NCI-H187 (cell line): Measurements from ENCODE around the gene RNPC3.

Experiments used
- DNase-seq, 2 experiments: peaks; one replicate each; lab custom pipeline; 2025; lab: John Stamatoyannopoulos, UW

The RNPC3 gene, protein sequence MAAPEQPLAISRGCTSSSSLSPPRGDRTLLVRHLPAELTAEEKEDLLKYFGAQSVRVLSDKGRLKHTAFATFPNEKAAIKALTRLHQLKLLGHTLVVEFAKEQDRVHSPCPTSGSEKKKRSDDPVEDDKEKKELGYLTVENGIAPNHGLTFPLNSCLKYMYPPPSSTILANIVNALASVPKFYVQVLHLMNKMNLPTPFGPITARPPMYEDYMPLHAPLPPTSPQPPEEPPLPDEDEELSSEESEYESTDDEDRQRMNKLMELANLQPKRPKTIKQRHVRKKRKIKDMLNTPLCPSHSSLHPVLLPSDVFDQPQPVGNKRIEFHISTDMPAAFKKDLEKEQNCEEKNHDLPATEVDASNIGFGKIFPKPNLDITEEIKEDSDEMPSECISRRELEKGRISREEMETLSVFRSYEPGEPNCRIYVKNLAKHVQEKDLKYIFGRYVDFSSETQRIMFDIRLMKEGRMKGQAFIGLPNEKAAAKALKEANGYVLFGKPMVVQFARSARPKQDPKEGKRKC

DNA sequence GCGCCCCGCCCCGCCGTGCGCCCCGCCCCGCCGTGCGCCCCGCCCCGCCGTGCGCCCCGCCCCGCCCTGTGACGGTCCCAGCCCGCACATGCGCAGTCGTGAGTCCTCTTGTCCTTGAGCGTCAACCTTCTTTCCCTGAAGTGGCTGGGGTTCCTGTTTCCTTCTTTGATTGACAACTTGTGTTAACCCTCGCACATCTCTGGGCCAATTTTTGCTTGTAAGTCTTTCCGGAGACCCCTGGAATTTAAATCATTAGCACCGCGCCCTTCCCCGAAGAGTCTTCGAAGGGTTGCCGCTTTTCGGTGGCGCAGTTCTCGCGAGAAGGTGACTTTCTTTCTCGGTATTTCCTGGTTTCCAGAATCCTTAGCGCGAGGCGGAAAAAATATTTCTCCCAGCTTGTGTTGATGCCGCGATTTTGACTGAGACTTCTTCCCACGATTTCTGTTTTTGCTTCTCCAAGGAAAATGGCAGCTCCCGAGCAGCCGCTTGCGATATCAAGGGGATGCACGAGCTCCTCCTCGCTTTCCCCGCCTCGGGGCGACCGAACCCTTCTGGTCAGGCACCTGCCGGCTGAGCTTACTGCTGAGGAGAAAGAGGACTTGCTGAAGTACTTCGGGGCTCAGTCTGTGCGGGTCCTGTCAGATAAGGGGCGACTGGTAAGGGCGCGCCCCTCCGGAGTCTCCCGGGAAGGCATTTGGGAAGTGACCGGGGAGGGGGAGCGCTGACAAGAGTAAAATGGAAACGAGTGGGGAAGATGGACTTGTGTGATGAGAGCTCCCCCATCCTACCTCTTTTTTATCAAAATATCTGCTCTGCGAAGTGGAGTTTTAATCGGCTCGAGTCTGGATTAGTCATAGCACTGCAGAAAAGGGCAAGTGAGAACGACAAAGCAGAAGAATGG is at the start of gene RNPC3:
Gene RNPC3 (plus strand): TSS at position 93 of the 901 bp plus-strand sequence. CDS start 372 bp downstream, at position 465.
- peak; percentile 75 to 85 for DNase-seq

DNA sequence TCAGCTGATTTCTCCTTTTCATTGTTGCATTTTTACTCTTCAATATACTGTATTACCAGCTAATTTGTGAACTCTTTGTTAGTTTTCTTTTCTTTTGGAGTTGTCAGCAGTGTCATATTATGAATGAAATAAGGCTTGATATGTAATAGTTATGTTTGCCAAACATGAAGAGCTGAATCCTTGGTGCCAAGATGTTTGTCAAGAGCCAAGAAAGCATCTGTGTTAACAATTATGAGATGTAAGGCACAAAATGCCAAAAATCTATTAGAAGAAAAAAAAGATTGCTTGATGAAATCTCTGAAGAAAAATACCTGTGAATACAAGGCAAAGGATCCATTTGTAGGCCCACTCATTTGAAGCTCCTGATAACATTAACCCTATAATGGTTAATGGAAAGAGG is 48.4 kb upstream of the RNPC3 start:
- no peak for DNase-seq

DNA sequence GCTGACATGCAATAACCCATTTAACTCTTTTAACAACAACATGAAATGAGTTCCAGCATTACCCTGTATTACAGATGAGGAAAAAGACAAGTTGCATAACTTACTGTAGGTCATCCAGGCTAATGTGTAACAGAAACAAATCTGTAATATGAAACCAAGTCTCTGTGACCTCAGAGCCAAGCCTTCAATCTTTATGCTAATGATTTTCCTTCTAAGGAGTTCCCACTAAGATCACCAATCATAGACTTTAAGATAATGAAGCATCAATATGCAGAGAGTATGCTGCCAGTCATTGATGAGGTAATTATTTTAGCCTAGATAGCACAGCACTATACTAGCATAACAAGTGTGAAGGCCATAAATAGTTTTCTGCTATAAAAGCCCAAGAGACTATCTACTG is 35.6 kb upstream of the RNPC3 start:
- no peak for DNase-seq

DNA sequence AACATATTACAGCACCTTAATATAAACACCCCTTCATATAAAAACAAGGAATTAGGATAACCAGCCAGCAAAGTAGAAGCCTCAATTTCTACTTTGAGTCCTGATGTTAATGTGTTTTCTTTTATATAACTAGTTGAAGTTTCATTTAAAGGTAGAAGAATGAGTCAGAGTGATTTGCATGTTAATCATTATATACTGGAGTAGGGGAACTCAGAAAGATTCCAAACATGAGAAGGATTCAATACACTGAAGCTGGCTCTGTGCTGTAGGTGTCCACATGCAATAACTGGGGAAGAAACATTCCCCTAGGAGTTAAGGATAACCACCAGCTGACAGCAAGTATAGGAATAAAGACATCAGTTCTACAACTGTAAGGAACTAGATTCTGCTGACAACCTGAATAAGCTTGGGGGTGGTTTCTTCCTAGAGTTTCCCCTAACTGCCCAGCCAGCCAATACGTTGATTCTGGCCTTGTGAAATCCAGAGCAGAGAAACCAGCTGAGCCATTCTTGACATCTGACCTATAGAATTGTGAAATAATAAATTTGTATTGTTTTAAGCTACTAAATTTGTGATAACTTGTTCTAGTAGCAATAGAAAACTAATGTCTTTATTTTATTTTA is 33.4 kb upstream of the RNPC3 start:
- no peak for DNase-seq

DNA sequence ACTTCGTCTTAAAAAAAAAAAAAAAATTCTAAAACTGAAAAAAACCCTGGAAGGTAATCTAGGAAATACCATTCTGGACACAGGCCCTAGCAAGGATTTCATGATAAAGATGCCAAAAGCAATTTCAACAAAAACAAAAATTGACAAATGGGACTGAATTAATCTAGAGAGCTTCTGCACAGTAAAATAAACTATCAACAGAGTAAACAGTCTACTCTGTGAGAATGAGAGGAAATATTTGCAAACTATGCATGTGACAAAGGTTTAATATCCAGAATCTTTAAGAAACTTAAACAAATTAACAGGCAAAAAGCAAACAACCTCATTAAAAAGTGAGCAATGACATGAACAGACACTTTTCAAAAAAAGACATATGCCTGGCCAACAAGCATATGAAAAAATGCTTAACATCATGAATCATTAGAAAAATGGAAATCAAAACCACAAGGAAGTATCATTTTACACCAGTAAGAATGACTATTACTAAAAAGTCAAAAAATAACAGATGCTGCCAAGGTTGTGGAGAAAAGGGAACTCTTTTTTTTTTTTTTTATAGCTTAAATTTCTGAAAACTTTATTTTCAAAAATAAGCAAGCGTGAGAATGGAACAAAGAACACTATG is 29.4 kb upstream of the RNPC3 start:
- DNase-seq: no peak

DNA sequence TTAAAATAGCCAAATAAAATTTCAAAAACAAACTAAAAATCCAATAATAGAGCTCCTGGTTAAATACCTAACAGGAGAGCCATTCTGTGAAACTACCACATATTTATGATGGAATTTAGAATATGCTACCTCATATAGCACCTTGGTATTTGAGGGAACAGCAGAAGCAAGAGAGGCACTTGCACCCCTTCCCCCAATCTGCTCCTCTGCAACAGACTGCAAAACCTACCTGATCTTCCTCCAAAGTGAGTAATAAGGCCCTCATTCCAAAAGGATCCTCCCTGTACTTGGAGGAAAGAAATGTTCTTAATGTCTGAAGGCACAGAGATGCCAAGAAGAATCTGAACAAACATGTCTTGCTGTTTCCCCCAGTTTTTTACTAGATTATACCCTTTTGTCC is 28.1 kb upstream of the RNPC3 start:
- DNase-seq: no peak

DNA sequence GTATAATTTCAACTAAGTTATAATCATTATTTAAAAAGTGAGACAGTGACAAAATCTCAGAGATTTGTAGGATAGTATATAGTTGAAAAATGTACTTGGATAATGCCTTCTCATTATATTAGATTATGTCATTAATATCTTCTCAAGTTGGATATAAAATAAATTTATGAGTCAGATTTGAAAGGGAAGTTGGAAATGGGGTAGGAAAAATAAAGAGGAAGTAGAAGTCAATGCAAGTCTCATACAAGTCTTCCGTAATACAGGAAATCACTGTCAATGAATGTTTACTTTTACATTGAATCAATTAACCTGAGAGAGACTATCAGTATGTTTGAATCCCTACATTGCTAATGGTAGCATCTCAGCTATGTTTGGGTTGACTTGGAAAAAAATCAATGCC is 16.2 kb upstream of the RNPC3 start:
- DNase-seq: no peak

DNA sequence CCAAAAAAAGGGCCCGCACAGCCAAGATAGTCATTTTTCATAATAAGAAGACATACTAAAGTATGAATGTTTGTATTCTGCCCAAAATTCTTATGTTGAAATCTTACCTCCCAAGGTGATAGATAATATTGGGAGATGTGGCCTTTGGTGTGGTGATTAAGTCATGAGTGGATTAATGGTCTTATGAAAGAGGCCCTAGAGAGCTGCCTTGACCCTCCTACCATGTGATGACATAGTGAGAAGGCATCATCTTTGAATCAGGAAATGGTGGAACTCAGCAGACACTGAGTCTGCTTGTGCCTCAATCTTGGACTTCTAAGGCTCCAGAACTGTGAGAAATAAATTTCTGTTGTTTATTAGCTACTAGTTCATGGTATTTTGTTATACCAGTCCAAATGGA is 11.8 kb upstream of the RNPC3 start:
- no peak for DNase-seq

DNA sequence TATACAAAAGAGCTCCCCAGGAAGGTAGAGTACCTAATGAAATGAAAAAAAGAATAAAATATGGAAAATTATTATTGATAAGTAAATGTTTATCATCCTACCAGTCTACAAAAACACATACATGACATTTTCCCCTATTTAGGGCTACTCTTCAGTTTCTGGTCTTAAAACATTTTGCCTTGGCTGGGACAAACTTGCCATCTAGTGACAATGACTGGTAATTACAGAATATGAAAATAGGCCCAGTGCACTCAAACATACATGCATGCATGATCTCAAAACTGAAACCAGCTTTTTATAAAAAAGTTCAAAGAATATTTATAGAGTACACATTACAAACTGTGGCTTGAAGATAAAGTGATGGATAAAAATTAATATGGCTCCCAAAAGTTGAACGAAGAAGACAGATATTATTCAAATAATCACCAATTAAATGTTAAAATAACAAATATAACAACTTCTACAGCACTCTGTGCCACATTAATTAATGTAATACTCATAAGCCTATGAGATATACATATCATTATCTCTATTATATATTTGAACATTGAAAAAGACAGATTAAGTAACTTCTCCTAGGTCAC is 10.5 kb upstream of the RNPC3 start:
- peak in 1 of 2 experiments; percentile 1 for DNase-seq

DNA sequence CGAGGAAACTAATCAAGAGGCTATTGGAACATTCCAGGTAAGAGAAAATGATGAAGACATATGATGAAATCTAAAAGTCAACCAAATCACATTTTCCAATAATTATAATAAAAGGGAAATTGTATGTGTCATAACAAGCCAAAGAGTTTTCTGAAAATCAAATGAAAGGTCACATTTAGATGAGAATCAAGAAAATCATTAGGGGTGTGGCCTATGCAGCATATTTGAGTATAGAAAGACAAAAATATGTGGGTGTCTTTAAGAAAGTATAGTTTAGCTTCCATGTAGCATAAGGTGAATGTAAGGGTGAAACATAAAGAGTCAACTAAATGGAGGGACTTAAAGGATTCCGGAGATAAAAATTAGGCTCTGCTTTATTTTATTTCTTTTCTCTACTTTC is 9.2 kb upstream of the RNPC3 start:
- no peak for DNase-seq

DNA sequence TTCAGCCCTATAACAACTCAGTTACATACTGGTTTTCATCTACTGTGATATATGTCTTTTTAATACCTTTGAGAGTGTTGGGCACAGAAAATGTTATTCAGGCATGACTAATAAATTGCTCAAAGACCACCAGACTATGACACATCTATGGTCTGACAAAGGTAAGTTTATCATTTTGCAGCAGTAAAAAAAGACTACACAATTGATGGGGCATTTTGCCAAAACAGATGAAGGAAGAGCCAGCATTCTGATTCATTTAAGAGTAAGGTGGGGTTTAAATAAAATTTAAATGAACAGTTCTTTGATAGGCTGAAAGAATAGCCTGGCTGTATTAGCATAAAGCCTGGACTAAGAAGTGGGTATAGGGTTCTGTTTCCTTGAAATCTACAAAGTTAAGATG is 8.8 kb upstream of the RNPC3 start:
- no peak for DNase-seq

DNA sequence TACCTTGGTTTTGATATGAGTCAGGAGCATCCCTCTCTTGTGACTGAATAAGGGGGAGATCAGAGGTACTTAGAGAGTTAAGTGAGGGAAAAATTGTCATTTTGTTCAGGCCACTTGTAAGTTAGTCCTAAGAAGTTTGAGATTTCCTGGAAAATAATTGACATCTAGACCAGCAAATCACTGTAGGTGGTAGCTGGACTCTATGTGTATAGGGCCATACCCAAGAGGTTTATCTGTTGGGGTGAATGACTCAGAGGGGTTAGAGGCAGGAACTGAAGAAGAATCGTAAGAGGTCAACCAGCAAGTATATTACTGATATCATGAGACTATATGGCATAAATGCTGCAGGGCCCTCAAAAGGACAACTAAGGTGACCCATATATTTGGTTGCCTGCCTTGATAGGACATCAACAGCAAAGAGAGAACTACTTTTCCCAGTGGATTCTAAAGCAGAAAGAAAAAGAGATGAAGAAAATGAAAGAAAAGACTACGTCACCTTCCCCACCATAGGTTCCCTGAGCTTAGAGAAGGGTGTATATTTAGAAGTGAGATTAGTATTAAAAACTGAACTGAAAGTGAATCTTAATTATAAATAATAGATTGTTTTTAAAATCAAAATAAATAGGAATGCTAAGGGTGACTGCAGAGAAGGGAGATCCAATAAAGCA is 8.0 kb upstream of the RNPC3 start:
- DNase-seq: no peak

DNA sequence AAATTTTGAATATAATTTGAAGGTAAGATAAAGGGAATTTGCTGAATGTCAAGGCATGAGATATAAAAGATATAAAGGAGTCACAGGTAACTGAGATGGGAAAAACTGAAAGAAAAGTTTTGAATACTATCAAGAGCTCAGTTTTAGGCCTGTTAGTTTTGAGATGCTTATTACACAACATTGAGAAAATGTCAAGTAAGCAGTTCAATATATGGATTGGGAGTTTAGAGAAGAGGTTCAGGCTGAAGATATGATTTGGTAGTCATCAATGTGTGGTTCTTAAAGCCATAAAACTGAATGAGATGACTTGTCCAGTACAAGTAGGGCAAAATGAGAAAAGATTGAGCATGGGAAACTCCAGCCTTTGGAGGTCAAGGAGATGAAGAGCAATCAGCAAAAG is 4.7 kb upstream of the RNPC3 start:
- DNase-seq: no peak

DNA sequence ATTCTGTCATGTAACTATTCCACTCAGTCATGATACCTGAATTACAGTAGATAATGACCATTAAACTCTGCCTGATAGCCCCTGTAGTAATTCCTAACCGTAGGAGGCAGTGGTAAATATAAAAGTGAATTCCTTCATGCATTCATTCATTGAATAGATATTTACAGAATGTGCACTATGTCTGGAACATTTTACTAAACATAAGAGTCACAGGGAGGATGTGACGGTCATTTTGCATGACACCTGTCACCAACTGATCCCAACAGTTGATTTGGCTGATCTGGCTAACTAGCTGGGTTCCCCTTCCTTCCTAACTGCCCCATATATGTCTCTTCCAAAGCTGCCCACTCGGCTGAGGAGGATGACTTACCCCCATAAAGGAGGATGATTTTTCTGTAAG is 2.2 kb upstream of the RNPC3 start:
- no peak for DNase-seq

DNA sequence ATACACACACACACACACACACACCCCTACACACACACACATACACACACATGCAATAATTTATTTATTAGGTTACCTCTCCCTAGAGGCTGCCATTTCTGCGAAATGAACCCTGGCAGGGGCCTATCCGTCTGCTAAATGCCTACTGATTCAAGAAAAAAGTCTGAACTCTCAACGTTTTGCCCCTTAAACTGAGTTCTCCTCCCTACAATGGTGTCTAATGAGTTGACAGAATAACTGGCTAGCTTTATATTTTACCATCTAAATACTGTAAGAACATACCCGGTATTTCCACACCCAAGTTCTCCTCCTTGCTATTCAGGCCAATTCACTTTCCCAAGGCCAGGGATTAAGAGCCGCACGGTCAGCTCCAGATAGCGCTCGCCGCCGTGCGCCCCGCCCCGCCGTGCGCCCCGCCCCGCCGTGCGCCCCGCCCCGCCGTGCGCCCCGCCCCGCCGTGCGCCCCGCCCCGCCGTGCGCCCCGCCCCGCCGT is 339 bp upstream of the RNPC3 start:
- peak in 1 of 2 experiments; percentile 33 for DNase-seq

DNA sequence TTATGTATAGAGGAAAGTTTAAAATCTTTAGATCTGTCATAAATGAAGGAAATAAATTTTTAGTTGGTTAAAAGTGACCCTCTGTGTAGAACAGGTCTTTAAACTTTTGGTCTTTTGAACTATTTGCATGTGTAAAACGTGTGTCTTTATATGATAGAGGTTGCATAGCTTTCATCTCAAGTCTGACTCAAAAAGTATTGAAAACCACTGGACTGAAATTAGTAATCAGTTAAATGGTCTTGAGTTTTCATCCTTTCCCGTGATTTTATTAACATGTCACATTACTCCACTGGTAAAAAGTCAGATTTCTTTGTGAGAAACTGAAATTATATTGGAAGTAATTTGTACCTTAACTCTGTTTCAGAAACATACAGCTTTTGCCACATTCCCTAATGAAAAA is 1.8 kb downstream of the RNPC3 start:
- DNase-seq: no peak

DNA sequence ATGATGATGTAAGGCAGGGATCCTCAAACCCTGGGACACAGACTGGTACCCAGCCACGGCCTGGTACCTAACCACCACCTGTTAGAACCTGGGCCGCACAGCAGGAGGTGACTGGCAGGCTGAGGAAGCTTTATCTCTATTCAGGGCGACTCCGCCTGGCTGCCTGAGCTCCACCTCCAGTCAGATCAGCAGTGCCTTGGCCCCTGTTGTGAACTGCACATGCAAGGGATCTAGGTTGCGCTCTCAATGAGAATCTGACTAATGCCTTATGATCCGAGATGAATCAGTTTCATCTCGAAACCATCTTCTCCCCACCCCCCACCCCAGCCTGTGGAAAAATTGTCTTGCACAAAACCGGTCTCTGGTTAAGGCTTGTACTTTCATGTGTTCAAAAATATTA is 4.2 kb downstream of the RNPC3 start:
- DNase-seq: no peak

DNA sequence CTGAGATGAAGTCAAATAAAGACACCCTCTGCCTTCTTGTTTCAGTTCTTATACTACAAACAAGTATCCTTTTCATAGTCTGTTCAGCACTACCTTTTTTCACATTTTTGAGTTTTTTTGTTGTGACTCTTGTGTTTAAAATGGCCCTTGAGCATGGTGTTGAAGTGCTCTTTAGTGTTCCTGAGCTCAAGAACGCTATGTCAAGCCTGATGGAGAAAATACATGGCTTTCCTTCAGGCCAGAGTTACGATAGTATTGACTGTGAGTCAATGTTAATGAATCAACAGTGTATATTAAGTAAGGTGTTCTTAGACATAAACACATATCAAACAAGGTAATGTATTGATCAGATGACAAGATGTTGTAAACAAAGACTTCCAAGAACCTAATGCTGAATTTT is 12.7 kb downstream of the RNPC3 start:
- DNase-seq: no peak

DNA sequence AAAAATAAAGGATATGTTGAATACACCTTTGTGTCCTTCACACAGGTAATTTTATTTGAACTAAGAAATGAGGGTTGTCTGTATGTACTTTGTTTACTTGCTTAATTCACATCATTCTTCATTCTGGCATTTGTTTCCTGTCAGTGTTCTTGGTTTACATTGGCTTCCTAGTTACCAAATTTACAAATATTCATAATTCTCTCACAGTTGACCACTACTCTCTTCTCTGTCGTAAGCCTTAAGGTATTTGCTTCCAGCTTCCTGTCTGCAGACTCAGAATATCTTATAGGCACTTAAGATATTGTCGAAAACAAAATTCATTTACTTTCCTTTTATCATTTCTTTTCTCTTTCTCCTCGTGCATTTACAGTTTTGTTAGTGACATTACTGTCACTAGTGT is 15.9 kb downstream of the RNPC3 start:
- no peak for DNase-seq

DNA sequence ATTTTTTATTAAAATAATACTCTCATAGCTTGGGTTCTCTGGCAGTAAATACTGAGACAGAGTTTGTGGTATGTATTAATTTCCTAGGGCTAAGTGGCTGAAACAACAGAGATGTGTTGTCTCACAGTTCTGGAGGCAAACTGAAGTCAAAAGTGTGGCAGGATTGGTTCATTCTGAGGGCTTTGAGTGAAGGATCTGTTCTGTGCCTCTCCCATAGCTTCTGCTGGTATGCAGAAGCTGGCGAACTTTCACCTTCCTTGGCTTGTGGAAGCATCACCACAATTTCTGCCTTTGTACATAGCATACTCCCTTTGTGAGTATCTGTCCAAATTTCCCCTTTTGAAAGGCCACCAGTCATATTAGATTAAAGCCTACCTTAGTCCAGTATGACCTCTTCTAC is 21.0 kb downstream of the RNPC3 start:
- no peak for DNase-seq

DNA sequence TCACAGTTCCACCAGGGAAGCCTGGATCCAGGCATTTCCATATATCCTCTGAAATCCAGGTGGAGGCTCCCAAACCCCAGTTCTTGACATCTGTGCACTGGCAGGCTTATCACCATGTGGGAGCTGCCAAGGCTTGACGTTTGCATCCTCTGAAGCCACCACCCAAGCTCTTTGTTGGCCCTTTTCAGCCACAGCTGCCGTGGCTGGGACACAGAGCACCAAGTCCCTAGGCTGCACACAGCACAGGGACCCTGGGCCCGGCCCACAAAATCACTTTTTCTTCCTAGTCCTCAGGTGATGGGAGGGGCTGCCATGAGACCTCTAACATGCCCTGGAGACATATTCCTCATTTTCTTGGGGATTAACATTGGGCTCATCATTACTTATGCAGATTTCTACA is 22.3 kb downstream of the RNPC3 start:
- no peak for DNase-seq
